Kidney tubule cell (primary cell): ENCODE data around the gene ADAMTS20.

ENCODE experiments used
- DNase-seq: peaks from one replicate; pipeline ENCODE4 v3.0.0-alpha.2; 2018; ENCODE audit warnings: low spot score

The ADAMTS20 gene

GRCh38 chr12:43482311-43483085 lies 69.5 kb downstream of the ADAMTS20 start:
- DNase-seq = no peak

- DNase-seq = peak; percentile 2
These were observed 71.4 kb downstream of the ADAMTS20 start for GRCh38 chr12:43480591-43480990.

- no peak for DNase-seq
These were observed 89.3 kb downstream of the ADAMTS20 start for GRCh38 chr12:43462741-43463140.

- DNase-seq = no peak
These were observed 89.9 kb downstream of the ADAMTS20 start for GRCh38 chr12:43462080-43462479.

- DNase-seq = no peak
These were observed 92.7 kb downstream of the ADAMTS20 start for GRCh38 chr12:43459285-43459684.

GRCh38 chr12:43453761-43454160 lies 98.2 kb downstream of the ADAMTS20 start:
- DNase-seq = no peak

- peak; percentile 52 for DNase-seq
These were observed 107.0 kb downstream of the ADAMTS20 start for GRCh38 chr12:43444940-43445564.

- DNase-seq = no peak
These were observed 115.4 kb downstream of the ADAMTS20 start for GRCh38 chr12:43436597-43436996.

GRCh38 chr12:43434614-43435013 lies 117.4 kb downstream of the ADAMTS20 start:
- no peak for DNase-seq

GRCh38 chr12:43428088-43428600 lies 123.9 kb downstream of the ADAMTS20 start:
- no peak for DNase-seq

- no peak for DNase-seq
These were observed 126.6 kb downstream of the ADAMTS20 start for GRCh38 chr12:43425361-43425760.

- DNase-seq = no peak
These were observed 135.0 kb downstream of the ADAMTS20 start for GRCh38 chr12:43416981-43417380.

GRCh38 chr12:43407816-43408645 lies 144.0 kb downstream of the ADAMTS20 start:
- no peak for DNase-seq

GRCh38 chr12:43406801-43407200 lies 145.2 kb downstream of the ADAMTS20 start:
- DNase-seq = no peak

- DNase-seq = no peak
These were observed 149.6 kb downstream of the ADAMTS20 start for GRCh38 chr12:43402436-43402835.

GRCh38 chr12:43401096-43401495 lies 150.9 kb downstream of the ADAMTS20 start:
- DNase-seq = no peak

GRCh38 chr12:43396671-43397070 lies 155.3 kb downstream of the ADAMTS20 start:
- no peak for DNase-seq

GRCh38 chr12:43392116-43392515 lies 159.9 kb downstream of the ADAMTS20 start:
- no peak for DNase-seq

- no peak for DNase-seq
These were observed 170.1 kb downstream of the ADAMTS20 start for GRCh38 chr12:43381879-43382278.

- DNase-seq = no peak
These were observed 173.6 kb downstream of the ADAMTS20 start for GRCh38 chr12:43378448-43378847.

GRCh38 chr12:43370263-43370662 lies 181.7 kb downstream of the ADAMTS20 start:
- peak; percentile 84 for DNase-seq

GRCh38 chr12:43362910-43363694 lies 188.9 kb downstream of the ADAMTS20 start:
- peak; percentile 66 for DNase-seq
